Endothelial cell of umbilical vein (primary cell): Measurements from ENCODE around the gene RNF213. TPM values are rescaled to one million over a fixed set of nuclear protein-coding genes. Genes with fewer than 3 reads are reported as not detected.

Experiments used
- BruUV-seq: library from RNA; stranded (reverse); fragments of 400-500 nt; replicated peaks from 2 replicates; lab custom pipeline; 2021; lab: Mats Ljungman, UMichigan
- CTCF ChIA-PET: fragments of 300-600, 350-600 bp; sonication (Branson Sonifier 250); formaldehyde crosslinking; loops from one replicate; lab custom pipeline; 2021; ENCODE audit warnings: antibody characterized with exemption, inconsistent platforms; lab: Charles Lee
- POLR2A ChIA-PET: fragments of 300-600, 350-600 bp; sonication (Branson Sonifier 250); formaldehyde crosslinking; loops from one replicate; lab custom pipeline; 2021; ENCODE audit warnings: antibody characterized with exemption, inconsistent platforms; lab: Charles Lee
- DNase-seq: peaks from one replicate; pipeline ENCODE4 v3.0.0-alpha.2; 2011; ENCODE audit warnings: low read depth, low spot score
- FAIRE-seq: peaks from 2 replicates; lab custom pipeline; 2011; peaks lifted over from hg19 to GRCh38; lab: Jason Lieb, UNC
- H2AFZ ChIP-seq: 2 replicates; pipeline ENCODE4 v1.6.0; 2012; ENCODE audit warnings: low read depth, low read length, control low read depth, inconsistent platforms
- H3K27ac ChIP-seq: 2 replicates; pipeline ENCODE4 v1.5.1; 2011; ENCODE audit warnings: low read depth, mild to moderate bottlenecking, control low read depth, low read length, moderate library complexity; ENCODE audit not compliant: insufficient read depth
- H3K27me3 ChIP-seq, 2 experiments: 2 replicates each; pipeline versions ENCODE4 v1.6.0 to v1.6.1; 2011; ENCODE audit warnings: low read length in 2 of 2, mixed read lengths in 1 of 2; ENCODE audit not compliant: control insufficient read depth in 2 of 2, insufficient read depth in 2 of 2
- H3K36me3 ChIP-seq, 2 experiments: 2 replicates in 1 of 2; 3 replicates in 1 of 2; pipeline ENCODE4 v1.5.1; 2011; ENCODE audit warnings: low read length in 2 of 2, mild to moderate bottlenecking in 1 of 2, moderate library complexity in 1 of 2; ENCODE audit not compliant: control insufficient read depth in 2 of 2, insufficient read depth in 2 of 2; ENCODE audit errors: extremely low read depth in 1 of 2
- H3K4me1 ChIP-seq: 3 replicates; pipeline ENCODE4 v1.5.1; 2011; ENCODE audit warnings: mild to moderate bottlenecking, low read length; ENCODE audit not compliant: control insufficient read depth, insufficient read depth; ENCODE audit errors: extremely low read depth
- H3K4me2 ChIP-seq: 2 replicates; pipeline ENCODE4 v1.6.1; 2011; ENCODE audit warnings: low read length, control low read depth, mixed read lengths; ENCODE audit not compliant: insufficient read depth
- H3K4me3 ChIP-seq, 3 experiments: fragments of 200-600 bp in 1 of 3; sonication (generic), shearing (Covaris generic) in 1 of 3; replicated peaks in 1 of 3; 2 replicates each; pipeline ENCODE4 v1.5.1; 2011 to 2016; ENCODE audit warnings: control low read depth in 3 of 3, low read length in 3 of 3, mild to moderate bottlenecking in 2 of 3, inconsistent platforms in 1 of 3, low read depth in 1 of 3, moderate library complexity in 1 of 3; ENCODE audit not compliant: insufficient read depth in 1 of 3
- H3K79me2 ChIP-seq: 2 replicates; pipeline ENCODE4 v1.6.0; 2012; ENCODE audit warnings: low read length, inconsistent platforms; ENCODE audit not compliant: control insufficient read depth, insufficient read depth
- H3K9ac ChIP-seq: replicated peaks from 2 replicates; pipeline ENCODE3; 2011; ENCODE audit warnings: low read length, control low read depth; ENCODE audit not compliant: insufficient read depth; ENCODE audit errors: extremely low read depth
- H3K9me1 ChIP-seq: replicated peaks from 3 replicates; pipeline ENCODE4 v1.6.0; 2011; ENCODE audit warnings: mild to moderate bottlenecking, low read length; ENCODE audit not compliant: control insufficient read depth, insufficient read depth; ENCODE audit errors: extremely low read depth
- H3K9me3 ChIP-seq: replicated peaks from 2 replicates; pipeline ENCODE4 v1.5.1; 2012; ENCODE audit warnings: low read length, inconsistent platforms; ENCODE audit not compliant: control insufficient read depth, insufficient read depth
- H4K20me1 ChIP-seq: replicated peaks from 2 replicates; pipeline ENCODE3; 2011; ENCODE audit warnings: mild to moderate bottlenecking, low read length; ENCODE audit not compliant: control insufficient read depth, insufficient read depth; ENCODE audit errors: extremely low read depth
- CTCF ChIP-seq, 2 donors: IDR thresholded peaks; 1 replicate in 1 of 2; 2 replicates in 1 of 2; pipeline ENCODE4 v1.5.1; 2011; ENCODE audit warnings: low read length in 2 of 2, mild to moderate bottlenecking in 2 of 2, moderate library complexity in 2 of 2, control low read depth in 1 of 2, inconsistent platforms in 1 of 2, low read depth in 1 of 2; ENCODE audit not compliant: insufficient read depth in 1 of 2; ENCODE audit errors: extremely low read depth in 1 of 2
- EZH2 ChIP-seq: IDR thresholded peaks from 2 replicates; pipeline ENCODE4 v1.6.1; 2012; ENCODE audit warnings: borderline replicate concordance, low read depth, mild to moderate bottlenecking, moderate library complexity, low read length, inconsistent platforms; ENCODE audit not compliant: severe bottlenecking
- FOS ChIP-seq: IDR thresholded peaks from 2 replicates; pipeline ENCODE4 v1.6.1; 2011; ENCODE audit warnings: mild to moderate bottlenecking, low read length, moderate library complexity, borderline replicate concordance; ENCODE audit not compliant: insufficient read depth
- GATA2 ChIP-seq: IDR thresholded peaks from 2 replicates; pipeline ENCODE4 v1.7.0; 2011; ENCODE audit warnings: low read depth, mild to moderate bottlenecking, moderate library complexity, mixed read lengths, low read length; ENCODE audit not compliant: insufficient read length, insufficient read depth
- JUN ChIP-seq: IDR thresholded peaks from 2 replicates; pipeline ENCODE4 v1.6.1; 2011; ENCODE audit warnings: borderline replicate concordance, low read depth; ENCODE audit not compliant: insufficient read length, insufficient read depth
- MAX ChIP-seq: IDR thresholded peaks from 2 replicates; pipeline ENCODE4 v1.6.1; 2011; ENCODE audit not compliant: insufficient read depth, insufficient read length
- MYC ChIP-seq: IDR thresholded peaks from one replicate; pipeline ENCODE4 v1.6.1; 2011; ENCODE audit warnings: mild to moderate bottlenecking, low read depth, low read length
- POLR2A ChIP-seq: IDR thresholded peaks from 2 replicates; pipeline ENCODE4 v1.6.1; 2012; ENCODE audit warnings: low read depth, mild to moderate bottlenecking, control low read depth, low read length
- POLR2AphosphoS5 ChIP-seq: IDR thresholded peaks from 2 replicates; pipeline ENCODE4 v1.6.1; 2012; ENCODE audit warnings: low read depth, mild to moderate bottlenecking, control low read depth, low read length, moderate library complexity; ENCODE audit not compliant: insufficient read depth
- dilution Hi-C: fragments of 300-500 bp; cut with MboI; formaldehyde crosslinking; loops from one replicate; pipeline ENCODE4 v1.15.0; 2019; ENCODE audit warnings: low sequenced_read_pairs; ENCODE audit not compliant: extremely low pct_ligation_motif_present
- intact Hi-C: fragments of 100-400 bp; cut with micrococcal nuclease; formaldehyde crosslinking; loops from one replicate; pipeline ENCODE4 v1.10.0; 2022
- polyA plus RNA-seq, 4 experiments: library from polyadenylated mRNA; depleted of rRNA in 3 of 4; stranded (reverse) in 3 of 4; unstranded in 1 of 4; fragments of >200 nt; gene quantifications; 2 replicates each; pipeline versions ENCODE4 v1.2.1 to v1.2.3, GENCODE V29; 2011 to 2012; ENCODE audit warnings: missing spikeins in 1 of 4
- total RNA-seq: library from RNA; stranded (reverse); gene quantifications from 2 replicates; pipeline ENCODE4 v1.2.3, GENCODE V29; 2021

The RNF213 gene
- total and polyA plus RNA-seq, 2 donors (not counting 3 experiments of a cell fraction or from before 2014, with no cell fraction given): 36.5 to 116 TPM

DNA sequence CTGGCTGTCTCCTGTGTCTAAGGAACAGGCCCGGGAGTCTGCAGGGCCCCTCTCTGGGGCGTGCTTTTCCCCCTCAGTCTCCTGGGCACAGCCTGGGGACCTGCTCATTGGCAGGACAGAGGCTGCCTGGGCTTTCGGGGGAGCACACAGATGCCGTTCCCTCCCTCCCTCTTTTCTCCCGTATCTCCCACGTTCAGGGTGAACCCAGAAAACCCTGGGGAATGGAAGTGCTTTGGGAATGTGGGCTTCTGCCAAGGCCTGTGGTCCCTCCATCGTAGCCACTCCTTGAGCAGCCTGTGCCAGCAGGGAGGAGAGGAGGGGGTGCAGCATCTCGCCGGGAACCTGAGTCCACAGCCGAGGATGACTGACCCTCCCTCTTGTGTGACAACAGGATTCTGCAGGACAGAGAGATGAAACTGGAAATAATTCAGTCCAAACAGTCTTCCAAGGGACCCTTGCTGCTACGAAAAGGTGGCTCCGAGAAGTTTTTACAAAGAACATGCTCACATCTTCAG is 52.0 kb downstream of the RNF213 start:
- no TSS peak for BruUV-seq
- H3K4me3 ChIP-seq: no peak overlapping the region
- FAIRE-seq: no peak
- H3K9ac ChIP-seq: no peak overlapping the region
- H3K4me1 ChIP-seq: no peaks in the 10 kb centered on the region
- no peak for DNase-seq
- CTCF ChIA-PET: no interaction called here
- TF ChIP-seq MAX (no peak), JUN (no peak), POLR2AphosphoS5 (no peak), CTCF (IDR thresholded peaks at IDR 0.05; ENCODE audit: extremely low read depth in 1 of 2, insufficient read depth in 1 of 2, low read depth in 1 of 2, low read length in 2 of 2) (no peak), MYC (no peak), GATA2 (no peak), EZH2 (no peak), POLR2A (no peak), FOS (no peak)
- H3K27me3 ChIP-seq: no peaks in the 10 kb centered on the region
- peaks cover 9% of the 10 kb centered on the region for H3K79me2 ChIP-seq
- dilution Hi-C loops (no loop called here), intact Hi-C loops (no loop called here)
- H3K9me3 ChIP-seq: no peaks in the 10 kb centered on the region
- peaks cover 9 to 37% of the 10 kb centered on the region in 2 experiments for H3K36me3 ChIP-seq
- POLR2A ChIA-PET: no interaction called here
- no peak overlapping the region for H3K27ac ChIP-seq
- H2AFZ ChIP-seq: no peak overlapping the region
- H3K4me2 ChIP-seq: no peak overlapping the region
- H4K20me1 ChIP-seq: no peaks in the 10 kb centered on the region
- H3K9me1 ChIP-seq: no peaks in the 10 kb centered on the region
